ENCODE data around the gene PRRC2B.
"Not testable (repeated sequence)": the region's sequence is repeated elsewhere in the genome, so short reads cannot be mapped to it uniquely, and the experiment has no call there.

The PRRC2B gene

GRCh38 chr9:131539223-131539923 lies 145.5 kb downstream of the PRRC2B start:
- no peak for TF ChIP-seq CTCF (IDR thresholded peaks at IDR 0.05; ENCODE audit: borderline replicate concordance, insufficient read depth, low read depth, low read length)
- H3K4me3 ChIP-seq (ENCODE audit: low read depth, low read length): no peak overlapping the region

- H3K4me3 ChIP-seq (ENCODE audit: low read depth, low read length): no peak overlapping the region
- TF ChIP-seq CTCF (IDR thresholded peaks at IDR 0.05; ENCODE audit: borderline replicate concordance, insufficient read depth, low read depth, low read length): no peak
Observed at GRCh38 chr9:131543141-131543540, 149.3 kb downstream of the PRRC2B start.

GRCh38 chr9:131545003-131545785 lies 151.3 kb downstream of the PRRC2B start, which contains the start of gene PRRT1B:
TSS of gene PRRT1B (plus strand) at chr9:131545523. CDS start at chr9:131545616, 93 bp downstream.
- no peak for TF ChIP-seq CTCF (IDR thresholded peaks at IDR 0.05; ENCODE audit: borderline replicate concordance, insufficient read depth, low read depth, low read length)
- H3K4me3 ChIP-seq (ENCODE audit: low read depth, low read length): no peak within 1 kb of the TSS

- no peak for TF ChIP-seq CTCF (IDR thresholded peaks at IDR 0.05; ENCODE audit: borderline replicate concordance, insufficient read depth, low read depth, low read length)
- H3K4me3 ChIP-seq (ENCODE audit: low read depth, low read length): no peak overlapping the region
Observed at GRCh38 chr9:131545786-131546335, 152.0 kb downstream of the PRRC2B start.

GRCh38 chr9:131546336-131547084 lies 152.6 kb downstream of the PRRC2B start:
- H3K4me3 ChIP-seq (ENCODE audit: low read depth, low read length): no peak overlapping the region
- no peak for TF ChIP-seq CTCF (IDR thresholded peaks at IDR 0.05; ENCODE audit: borderline replicate concordance, insufficient read depth, low read depth, low read length)

GRCh38 chr9:131549186-131549585 lies 155.3 kb downstream of the PRRC2B start:
- H3K4me3 ChIP-seq (ENCODE audit: low read depth, low read length): not testable (repeated sequence)

Data from GM12875 (cell line).